NCI-H1436 treated with DMSO at 0.1 percent for 48 hours (cell line): ENCODE data around the gene PAXIP1.

Experiments used
- DNase-seq: peaks from one replicate; lab custom pipeline; 2025; lab: John Stamatoyannopoulos, UW

Gene PAXIP1

GRCh38 chr7:154994996-154995395 is 7.9 kb downstream of the PAXIP1 start:
- DNase-seq, result no peak

- no peak for DNase-seq
Observed at GRCh38 chr7:154990964-154991540, 11.9 kb downstream of the PAXIP1 start.

GRCh38 chr7:154987571-154987970 is 15.4 kb downstream of the PAXIP1 start:
- DNase-seq, result no peak

- no peak for DNase-seq
Observed at GRCh38 chr7:154986200-154986945, 16.6 kb downstream of the PAXIP1 start.

- DNase-seq, result no peak
Observed at GRCh38 chr7:154985230-154985629, 17.7 kb downstream of the PAXIP1 start.

GRCh38 chr7:154984601-154985188 is 18.2 kb downstream of the PAXIP1 start:
- no peak for DNase-seq

GRCh38 chr7:154978017-154978416 is 24.9 kb downstream of the PAXIP1 start:
- DNase-seq, result no peak

GRCh38 chr7:154977250-154977649 is 25.7 kb downstream of the PAXIP1 start:
- DNase-seq, result no peak

- no peak for DNase-seq
Observed at GRCh38 chr7:154976844-154977243, 26.1 kb downstream of the PAXIP1 start.

- no peak for DNase-seq
Observed at GRCh38 chr7:154975984-154976383, 26.9 kb downstream of the PAXIP1 start.

GRCh38 chr7:154973381-154973780 is 29.5 kb downstream of the PAXIP1 start:
- DNase-seq, result no peak

GRCh38 chr7:154968336-154969001 is 34.5 kb downstream of the PAXIP1 start:
- no peak for DNase-seq

- DNase-seq, result no peak
Observed at GRCh38 chr7:154967401-154967955, 35.4 kb downstream of the PAXIP1 start.

GRCh38 chr7:154965014-154965413 is 37.9 kb downstream of the PAXIP1 start:
- no peak for DNase-seq

GRCh38 chr7:154960063-154960790 is 42.7 kb downstream of the PAXIP1 start:
- DNase-seq, result no peak

GRCh38 chr7:154956427-154956826 is 46.5 kb downstream of the PAXIP1 start:
- DNase-seq, result no peak

GRCh38 chr7:154953006-154953684 is 49.8 kb downstream of the PAXIP1 start:
- no peak for DNase-seq

- no peak for DNase-seq
Observed at GRCh38 chr7:154950960-154951359, 52.0 kb downstream of the PAXIP1 start.

GRCh38 chr7:154947604-154948003 is 55.3 kb downstream of the PAXIP1 start:
- DNase-seq, result no peak

GRCh38 chr7:154946166-154946565 is 56.8 kb downstream of the PAXIP1 start:
- no peak for DNase-seq

- no peak for DNase-seq
Observed at GRCh38 chr7:154943906-154944305, 59.0 kb downstream of the PAXIP1 start.
